HG03025 (cell line): Measurements from ENCODE around the gene PRDM7.
"Not testable (repeated sequence)": the region's sequence is repeated elsewhere in the genome, so short reads cannot be mapped to it uniquely, and the experiment has no call there.

Source experiments
- ATAC-seq: cut with Tn5 transposase; IDR thresholded peaks from one replicate; pipeline ENCODE4 v1.9.1; 2021; ENCODE audit warnings: mild to moderate bottlenecking, moderate library complexity; ENCODE audit not compliant: unreplicated experiment, low FRiP score

PRDM7 gene

GRCh38 chr16:90016339-90016950 is 60.7 kb downstream of the PRDM7 start:
- ATAC-seq, result no peak

GRCh38 chr16:90015586-90016338 is 61.4 kb downstream of the PRDM7 start:
- no peak for ATAC-seq

- no peak for ATAC-seq
Measured at GRCh38 chr16:90012991-90013745, 64.0 kb downstream of the PRDM7 start.

GRCh38 chr16:90011908-90012501 is 65.1 kb downstream of the PRDM7 start:
- no peak for ATAC-seq

GRCh38 chr16:90011508-90011819 is 65.7 kb downstream of the PRDM7 start:
- ATAC-seq, result no peak

GRCh38 chr16:90010676-90011507 is 66.2 kb downstream of the PRDM7 start:
- no peak for ATAC-seq

- no peak for ATAC-seq
Measured at GRCh38 chr16:90009172-90009899, 67.8 kb downstream of the PRDM7 start.

GRCh38 chr16:90008708-90009145 is 68.4 kb downstream of the PRDM7 start:
- no peak for ATAC-seq

GRCh38 chr16:90007635-90008234 is 69.4 kb downstream of the PRDM7 start:
- not testable (repeated sequence) for ATAC-seq

GRCh38 chr16:90007015-90007414 is 70.1 kb downstream of the PRDM7 start:
- no peak for ATAC-seq
